Stimulated activated CD4-positive, alpha-beta T cell treated with anti-CD3 and anti-CD28 coated beads, Interleukin-4, amount 100 ng/mL, for 4 hours (primary cell): ENCODE data around the gene DYRK1A.
"Not testable (repeated sequence)": the region's sequence is repeated elsewhere in the genome, so short reads cannot be mapped to it uniquely, and the experiment has no call there.

Experiments
- DNase-seq, 2 experiments: peaks; one replicate each; pipeline ENCODE4 v3.0.0-alpha.2; 2020

The DYRK1A gene

GRCh38 chr21:37531431-37531932 is 164.9 kb downstream of the DYRK1A start:
- no peak for DNase-seq

DNA sequence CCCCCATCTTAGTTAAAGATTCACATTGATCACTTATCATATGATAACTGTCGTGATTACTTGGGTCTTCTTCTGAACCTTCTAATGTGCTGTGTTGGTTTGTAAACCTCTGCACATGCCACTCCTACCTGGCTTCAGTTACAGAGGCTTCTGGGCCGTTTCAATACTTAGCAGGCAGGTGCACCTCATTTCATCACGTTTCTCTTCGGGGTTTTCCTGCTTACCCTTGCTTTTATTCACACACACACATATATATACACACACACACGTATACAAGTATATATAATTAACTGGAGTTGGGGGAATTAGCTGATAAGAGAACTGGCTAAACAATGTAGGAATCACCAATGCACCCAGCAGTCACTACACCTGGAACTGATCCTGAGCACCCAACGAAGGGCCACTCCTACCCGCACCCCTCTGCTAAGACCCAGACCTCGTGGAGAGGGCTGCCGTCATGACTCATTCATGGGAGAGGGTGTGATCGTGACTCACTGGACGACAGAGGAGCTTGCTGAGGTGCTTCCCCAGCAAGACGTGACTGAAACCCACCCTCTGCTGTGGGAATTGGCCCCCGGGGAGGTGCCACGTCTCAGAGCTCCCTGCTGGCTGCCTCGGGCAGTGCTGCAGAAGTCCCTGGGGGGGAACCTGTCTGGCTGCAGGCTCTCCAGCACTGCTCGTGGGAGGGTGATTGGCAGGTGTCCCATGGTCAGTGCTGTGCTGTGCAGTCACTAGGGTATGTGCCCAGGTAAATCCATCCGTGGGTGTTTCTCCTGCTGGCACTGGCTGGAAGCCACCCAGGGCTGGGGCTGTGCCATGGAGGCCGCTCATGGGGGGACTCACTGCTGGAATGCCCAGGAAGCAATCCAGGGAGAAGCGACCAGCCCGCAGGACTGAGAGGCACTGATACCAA is 166.6 kb downstream of the DYRK1A start:
- DNase-seq, result no peak

- no peak for DNase-seq
Observed at GRCh38 chr21:37534431-37534830, 167.9 kb downstream of the DYRK1A start.

DNA sequence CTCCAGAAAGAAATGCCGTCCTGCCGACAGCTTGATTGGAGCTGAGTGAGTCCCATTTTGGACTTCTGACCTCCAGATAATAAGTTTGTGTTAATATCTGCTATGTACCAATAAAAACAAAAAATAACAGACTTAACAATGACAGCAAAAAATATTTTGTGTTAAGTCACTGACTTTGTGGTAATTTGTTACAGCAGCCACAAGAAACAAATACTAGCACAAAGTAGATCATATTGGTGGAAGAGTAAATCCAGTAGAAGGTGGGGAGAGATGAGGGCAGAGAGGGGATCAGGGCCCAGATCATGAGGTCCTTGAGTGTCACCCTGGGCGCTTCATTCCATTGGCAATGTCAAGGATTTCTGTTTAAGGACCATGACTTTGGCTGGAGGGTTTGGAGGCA is 168.6 kb downstream of the DYRK1A start:
- DNase-seq, result no peak

DNA sequence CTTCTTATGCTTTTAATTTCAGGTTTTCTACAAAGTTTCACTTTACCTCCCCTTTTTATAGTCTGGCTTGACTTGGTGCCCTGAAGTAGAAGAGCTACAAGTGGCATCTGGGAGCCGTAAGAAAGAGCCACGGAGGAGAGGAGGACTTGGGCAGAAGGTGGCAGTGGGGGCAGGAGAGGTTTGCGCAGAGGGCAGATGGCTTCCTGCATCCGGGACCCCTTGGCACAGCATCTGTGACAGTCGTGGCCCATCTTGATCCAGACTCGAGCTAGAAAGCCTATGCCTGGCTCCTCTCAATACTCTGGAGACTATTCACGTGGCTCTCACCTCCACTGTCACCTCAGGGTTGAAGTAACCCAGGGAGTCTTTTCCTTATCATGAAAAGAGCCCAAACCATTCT is 169.1 kb downstream of the DYRK1A start:
- DNase-seq, result no peak

DNA sequence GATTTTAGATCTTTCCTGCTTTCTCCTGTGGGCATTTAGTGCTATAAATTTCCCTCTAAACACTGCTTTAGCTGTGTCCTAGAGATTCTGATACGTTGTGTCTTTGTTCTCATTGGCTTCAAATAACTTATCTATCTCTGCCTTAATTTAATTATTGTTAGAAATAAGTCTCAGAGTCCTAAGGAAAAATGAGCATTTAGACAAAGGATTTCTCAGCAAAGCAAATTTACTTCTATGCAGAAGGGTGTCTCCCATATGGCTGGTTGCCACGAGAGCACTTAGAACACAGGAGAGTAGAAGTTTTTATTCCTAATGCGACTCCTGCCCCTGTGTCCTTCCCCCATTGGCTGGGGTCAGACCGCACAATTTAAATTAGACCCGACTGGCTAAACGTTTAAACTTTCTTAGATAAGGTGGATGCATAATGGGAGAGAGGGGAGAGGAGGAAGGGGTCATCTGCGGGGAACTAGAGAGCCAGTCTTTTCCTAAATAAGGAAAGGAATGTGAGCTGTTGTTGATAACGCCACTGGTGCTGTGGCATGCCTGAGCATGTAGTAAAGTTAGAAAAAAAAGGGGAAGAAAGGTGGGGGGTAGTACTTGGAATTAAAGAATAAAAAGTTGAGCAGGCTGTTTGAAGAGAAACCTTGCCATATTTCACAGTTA is 170.2 kb downstream of the DYRK1A start:
- no peak for DNase-seq

DNA sequence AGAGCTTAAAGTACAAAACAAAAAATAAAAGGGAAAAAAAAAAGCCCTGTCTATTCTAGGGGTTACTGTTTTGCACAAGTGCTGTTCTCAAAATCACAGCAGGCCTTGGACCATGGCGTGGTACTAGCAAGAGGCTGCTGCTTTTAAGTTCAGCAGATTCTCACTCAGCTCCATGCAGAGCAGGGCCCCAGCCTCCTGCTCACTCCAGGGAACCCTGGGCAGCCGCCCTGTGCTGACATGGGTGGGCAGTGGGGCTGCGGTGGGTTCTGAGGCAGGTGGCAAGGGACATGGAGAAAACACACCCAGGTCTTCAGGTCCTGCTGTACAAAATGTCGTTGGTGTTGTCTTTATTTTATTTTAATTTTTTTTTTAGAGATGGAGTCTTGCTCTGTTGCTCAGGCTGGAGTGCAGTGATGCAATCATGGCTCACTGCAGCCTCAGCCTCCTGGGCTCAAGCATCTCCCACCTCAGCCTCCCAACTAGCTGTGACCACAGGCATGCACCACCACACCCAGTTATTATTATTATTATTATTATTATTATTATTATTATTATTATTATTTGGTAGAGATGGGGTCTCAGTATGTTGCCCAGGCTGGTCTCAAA is 170.9 kb downstream of the DYRK1A start:
- no peak for DNase-seq

DNA sequence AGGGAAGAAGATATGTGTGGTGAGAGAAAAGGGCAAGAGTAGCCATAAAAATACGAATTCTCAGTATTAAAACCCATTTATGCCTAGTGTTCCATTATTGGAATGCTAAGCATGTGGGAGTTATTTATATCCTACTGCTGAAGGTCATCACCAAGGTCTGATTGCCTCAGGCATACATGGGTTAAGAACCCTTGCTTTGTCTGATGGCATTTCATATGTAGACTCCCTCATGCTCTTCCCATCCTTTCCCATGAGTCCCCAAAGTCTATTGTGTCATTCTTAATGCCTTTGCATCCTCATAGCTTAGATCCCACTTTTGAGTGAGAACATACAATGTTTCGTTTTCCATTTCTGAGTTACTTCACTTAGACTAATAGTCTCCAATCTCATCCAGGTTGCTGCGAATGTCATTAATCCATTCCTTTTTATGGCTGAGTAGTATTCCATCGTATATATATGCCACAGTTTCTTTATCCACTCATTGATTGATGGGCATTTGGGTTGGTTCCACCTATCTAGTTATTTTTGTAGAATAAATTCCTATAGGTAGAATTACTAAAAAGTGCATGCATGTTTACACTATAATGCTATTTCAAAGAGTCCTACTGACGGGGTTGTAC is 172.5 kb downstream of the DYRK1A start:
- DNase-seq, result no peak

DNA sequence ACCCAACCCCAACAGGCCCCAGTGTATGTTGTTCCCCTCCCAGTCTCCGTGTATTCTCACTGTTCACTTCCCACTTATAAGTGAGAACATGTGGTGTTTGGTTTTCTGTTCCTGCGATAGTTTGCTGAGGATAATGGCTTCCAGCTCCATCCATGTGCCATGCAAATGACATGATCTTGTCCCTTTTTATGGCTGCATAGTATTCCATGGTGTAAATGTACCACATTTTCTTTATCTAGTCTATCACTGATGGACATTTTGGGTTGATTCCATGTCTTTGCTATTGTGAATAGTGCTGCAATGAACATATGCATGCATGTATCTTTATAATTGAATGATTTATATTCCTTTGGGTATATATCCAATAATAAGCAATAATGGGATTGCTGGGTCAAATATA is 174.6 kb downstream of the DYRK1A start:
- not testable (repeated sequence) for DNase-seq

DNA sequence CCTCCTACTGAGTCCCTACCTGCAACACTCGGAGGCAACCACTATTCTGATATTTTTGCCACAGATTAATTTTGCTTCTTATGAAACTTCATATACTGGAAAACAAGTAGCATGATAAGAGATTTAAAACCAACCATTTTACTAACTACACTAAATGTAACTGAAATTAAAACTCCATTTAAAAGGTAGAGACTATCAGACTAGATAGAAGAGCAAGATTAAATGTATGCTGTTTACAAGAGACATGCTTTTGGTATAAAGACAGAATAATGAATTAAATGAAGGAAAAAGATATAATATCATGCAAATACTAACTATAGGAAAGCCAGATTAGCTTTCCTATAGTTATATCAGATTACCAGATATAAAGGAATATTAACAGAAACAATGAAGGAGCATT is 175.9 kb downstream of the DYRK1A start:
- DNase-seq, result no peak

DNA sequence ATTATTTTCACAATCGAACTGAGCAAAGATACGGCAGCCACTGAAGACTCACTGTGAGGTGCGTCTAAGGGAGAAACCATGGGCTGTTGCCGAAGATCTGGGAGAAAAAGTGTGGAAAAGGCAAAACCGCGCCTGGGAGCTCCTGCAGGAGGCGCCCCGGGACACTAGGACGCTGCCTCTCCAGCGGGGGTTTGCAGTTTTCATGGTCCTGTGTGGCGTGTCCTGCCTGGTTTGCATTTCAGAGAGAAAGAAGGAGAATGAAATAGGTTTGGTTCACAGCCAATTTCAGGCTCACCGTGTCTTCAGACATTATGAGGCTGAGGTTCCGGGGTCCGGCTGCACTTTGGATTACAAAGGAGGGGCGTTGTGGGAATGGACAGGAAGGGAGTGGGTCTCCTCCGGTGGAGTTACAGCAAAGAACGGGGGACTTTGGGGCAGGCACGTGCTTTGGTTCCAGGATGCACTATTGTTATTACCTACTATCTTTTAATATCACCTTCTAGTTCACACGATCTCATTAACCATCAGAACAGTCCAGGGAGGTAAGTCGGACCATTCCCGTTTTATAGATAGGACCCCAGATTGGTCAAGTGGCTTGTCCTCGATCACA is 179.8 kb downstream of the DYRK1A start:
- DNase-seq, result no peak

DNA sequence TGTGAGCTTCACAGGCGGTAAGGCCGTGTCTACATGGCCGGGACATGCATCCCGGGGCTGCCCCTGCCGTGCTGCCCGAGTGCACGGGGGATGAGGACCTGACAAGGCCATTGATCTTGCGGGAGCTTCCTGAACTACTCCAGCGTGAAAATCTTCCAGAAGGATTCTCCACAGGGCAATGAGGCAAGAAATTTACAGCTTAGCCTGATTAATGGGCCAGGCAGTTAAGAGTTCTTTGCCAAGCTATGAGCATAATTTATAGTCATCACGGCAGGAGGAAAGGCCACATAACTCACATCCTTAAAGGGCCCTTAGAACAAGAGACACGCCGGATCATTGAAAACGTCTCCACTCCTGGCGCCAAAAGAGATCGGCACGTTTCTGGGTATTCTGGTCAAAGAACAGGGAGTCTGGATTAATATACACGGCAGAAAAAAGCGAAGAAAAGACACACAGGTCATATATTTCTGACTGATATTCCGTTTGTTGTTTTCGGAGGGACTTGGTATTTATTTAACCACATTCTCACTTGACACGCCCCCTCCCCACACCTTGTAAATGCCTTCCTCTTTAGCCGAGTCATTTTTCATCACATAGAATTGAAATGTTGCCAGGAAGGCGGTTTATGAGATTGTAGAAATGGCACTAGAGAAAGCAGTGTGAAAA is 180.5 kb downstream of the DYRK1A start:
- DNase-seq, result no peak

DNA sequence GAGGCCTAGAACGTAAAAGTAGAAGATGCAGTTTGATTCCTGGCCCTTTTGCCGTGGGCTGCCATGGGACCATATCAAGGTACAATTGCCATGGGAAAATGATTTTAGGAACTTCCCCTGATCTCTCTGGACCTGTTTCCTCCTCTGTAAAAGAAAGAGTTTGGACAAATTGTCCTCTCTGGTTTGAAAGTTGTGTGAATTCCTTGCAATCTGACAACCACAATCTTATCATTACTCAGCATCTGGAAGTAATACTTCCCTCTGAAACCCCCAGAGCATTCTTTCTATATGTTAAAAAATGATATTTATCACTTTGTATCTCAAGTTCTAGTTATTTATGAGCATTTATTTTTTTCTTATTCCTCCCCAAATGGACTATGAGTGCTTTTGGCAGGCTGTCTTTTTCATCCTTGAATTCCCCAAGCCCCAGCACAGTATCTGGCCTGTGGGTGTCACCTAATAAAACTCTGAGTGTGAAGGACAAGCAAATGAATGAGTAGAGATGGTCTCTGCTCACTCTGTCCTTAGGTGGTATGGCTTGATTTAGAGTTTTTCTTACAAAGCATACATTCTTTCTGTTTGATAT is 181.1 kb downstream of the DYRK1A start:
- DNase-seq, result no peak

DNA sequence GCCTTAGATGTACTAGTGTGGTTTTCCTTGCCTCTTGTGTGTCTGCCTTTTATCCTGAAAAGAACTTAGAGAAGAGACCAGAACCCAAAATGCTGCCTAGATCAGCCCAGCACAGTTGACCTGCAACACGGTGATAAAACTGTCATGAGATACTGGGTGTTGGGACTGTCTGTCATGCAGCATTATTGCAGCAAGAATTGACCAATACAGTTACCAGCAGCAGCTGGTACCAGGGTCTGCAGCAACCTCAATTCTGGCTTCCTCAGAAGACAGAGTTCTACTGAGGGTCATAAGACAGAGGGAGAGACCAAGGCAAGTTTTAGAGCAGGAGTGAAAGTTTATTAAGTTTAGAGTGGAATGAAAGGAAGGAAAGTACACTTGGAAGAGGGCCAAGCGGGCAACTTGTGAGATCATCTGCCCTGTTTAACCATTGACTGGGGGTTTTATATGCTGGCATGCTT is 182.0 kb downstream of the DYRK1A start:
- DNase-seq, result no peak

DNA sequence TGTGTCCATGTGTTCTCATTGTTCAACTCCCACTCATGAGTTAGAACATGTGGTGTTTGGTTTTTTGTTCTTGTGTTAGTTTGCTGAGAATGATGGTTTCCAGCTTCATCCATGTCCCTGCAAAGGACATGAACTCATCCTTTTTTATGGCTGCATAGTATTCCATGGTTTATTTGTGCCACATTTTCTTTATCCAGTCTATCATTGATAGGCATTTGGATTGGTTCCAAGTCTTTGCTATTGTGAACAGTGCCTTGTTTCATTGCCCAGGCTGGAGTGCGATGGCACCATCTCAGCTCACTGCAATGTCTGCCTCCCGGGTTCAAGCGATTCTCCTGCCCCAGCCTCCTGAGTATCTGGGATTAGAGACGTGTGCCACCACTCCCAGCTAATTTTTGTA is 183.2 kb downstream of the DYRK1A start:
- not testable (repeated sequence) for DNase-seq

DNA sequence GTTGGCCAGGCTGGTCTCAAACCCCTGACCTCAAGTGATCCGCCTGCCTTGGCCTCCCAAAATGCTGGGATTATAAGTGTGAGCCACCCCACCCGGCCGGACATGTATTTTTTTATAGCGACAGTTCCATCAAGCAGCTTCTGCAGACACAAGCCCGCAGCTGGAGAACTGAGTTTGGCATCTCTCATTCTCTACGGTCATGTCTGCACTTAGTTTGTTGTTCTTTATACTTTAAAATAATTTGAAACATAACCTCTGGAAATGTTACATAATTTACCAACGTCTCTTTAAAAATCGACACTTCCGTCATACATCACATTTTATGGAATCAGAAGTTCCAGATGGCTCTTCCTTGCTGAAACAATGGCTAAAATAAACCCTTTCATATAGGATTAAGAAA is 183.6 kb downstream of the DYRK1A start:
- no peak for DNase-seq

DNA sequence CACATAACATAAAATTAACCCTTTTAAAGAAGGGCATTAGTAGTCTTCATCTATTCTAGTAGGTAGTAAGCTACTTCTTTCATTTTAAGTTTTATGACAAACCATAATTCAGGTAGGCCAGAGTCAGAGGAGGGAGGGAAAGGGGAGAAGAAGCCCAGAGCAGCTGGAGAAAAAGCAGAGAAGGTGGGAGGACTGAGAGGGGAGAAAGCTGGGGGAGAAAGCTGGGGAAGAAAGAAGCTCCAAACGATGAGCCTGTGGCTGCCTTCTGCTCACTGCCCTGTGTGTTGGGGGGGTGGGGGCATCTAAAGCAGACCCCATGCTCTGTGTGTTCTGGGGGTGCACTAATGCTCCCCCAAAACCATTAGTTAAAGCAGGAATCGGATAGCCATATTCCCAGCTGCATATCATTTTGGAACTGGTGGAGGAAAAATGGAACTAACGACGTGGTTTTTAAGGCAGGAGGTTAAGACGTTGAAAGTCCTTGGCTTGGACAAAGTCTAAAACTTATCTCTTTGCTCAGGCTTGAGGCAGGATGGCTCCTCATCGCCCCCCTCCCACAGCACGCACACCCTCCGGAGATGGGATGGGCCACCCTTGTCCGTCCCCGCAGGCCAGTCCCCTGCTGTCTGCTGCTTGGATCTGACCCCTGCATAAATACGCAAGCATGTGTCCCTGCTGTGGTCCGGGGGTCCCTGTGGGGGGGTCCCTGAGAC is 184.2 kb downstream of the DYRK1A start:
- no peak for DNase-seq

DNA sequence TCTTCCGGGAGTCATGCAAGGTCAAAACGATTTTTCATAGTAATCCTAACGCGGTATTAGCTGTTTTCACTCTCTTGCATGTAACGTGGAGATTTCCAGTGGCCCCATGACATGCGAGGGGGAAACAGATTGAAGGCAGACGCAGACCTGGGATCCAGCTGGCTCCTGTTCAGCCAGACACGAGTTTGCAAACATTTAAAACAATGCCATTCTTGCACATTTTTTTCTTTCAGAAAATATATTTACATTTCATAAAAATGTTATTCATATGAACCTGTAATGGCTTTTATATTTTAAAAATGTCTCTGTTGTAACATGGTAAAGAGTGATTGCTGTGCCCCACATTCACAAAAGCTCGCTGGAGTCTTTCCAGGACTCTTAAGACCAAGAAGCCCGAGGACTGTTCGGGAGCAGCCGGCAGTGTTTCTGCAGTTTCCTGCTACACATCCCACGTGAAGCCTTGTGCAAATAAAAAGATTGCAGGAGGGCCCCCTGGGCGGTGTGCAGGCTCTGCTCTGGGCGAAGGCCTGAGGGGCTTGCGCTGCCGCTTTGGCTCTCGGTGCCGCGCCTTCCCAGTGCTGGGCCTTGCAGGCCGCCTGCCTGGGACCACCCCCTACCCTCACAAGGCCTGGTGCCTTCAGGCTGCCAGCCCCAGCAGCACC is 184.9 kb downstream of the DYRK1A start:
- no peak for DNase-seq

DNA sequence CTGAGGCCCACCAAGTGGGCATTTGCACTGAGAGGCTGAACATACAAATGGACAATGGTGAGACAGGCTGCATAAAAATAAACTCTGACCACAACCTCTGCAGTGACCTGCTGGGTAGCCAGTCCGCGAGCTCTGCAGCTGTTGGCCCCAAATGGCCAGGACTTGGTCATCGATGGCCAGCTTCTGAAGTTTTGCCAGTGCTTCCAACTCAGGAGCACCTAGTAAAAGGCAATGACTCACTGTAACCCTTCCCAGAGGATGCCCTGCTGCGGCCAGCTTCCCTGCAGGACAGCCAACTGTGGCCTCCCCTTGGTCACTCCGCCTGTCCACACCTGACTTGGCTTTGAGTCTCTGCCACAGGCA is 185.4 kb downstream of the DYRK1A start:
- no peak for DNase-seq

DNA sequence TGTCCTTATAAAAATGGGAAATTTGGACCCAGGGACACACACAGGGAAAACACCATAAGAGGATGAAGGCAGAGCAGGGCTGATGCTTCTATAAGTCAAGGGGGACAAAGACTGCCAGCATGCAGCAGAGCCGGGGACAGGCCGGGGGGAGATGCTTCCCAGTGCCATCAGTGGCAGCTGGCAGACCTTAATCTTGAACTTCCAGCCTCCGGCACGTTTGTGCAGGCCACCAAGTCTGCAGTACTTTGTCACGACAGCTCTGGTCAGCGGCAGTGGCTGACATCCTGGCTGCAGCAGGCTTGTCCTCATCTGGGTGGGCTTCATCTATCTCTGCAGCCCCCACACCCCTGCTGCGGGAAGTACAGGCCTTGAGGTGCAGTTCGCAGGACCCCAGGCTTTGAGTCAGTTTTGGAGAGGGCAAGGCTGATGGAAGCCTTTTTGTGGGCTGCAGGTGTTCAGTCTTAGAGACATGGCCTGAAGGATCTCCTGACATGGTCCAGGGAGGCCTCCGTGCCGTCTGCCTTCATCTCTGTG is 186.0 kb downstream of the DYRK1A start:
- no peak for DNase-seq
